Measurements from ENCODE around the gene PCDHGA12.

- TF ChIP-seq CTCF (optimal IDR thresholded peaks at IDR 0.05 in 1 of 3, IDR thresholded peaks at IDR 0.05 in 1 of 3, conservative IDR thresholded peaks at IDR 0.05 in 1 of 3; ENCODE audit: extremely low read depth in 1 of 3, insufficient read depth in 2 of 3, low read length in 3 of 3) (no peak), EZH2 (IDR thresholded peaks at IDR 0.05; ENCODE audit: low read length) (no peak)
Observed at GRCh38 chr5:141465351-141465750, 35.0 kb downstream of the PCDHGA12 start.
